ENCODE results near the gene ARPIN.

DNA sequence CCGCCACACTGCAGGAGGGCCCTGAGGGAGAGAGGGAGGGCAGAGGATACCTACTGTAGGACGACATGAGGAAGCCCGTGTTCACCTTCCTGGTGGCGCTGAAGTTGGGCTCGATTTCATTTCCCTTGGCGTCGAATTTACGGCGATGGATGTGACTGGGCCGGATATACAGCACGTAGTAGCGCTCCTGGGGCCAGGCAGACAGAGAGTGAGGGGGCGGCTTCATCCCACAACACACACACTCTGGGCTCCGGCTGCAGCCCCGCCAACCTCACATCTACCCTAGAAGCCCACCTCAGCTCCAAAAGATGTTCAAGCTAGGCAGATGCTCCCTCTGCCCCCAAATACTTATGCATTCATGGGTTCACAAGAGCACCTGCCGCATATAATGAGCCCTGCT, 4.5 kb downstream of the ARPIN start:
- TF ChIP-seq ZNF274 (IDR thresholded peaks at IDR 0.05; ENCODE audit: low read depth, low read length) (no peak), CTCF (IDR thresholded peaks at IDR 0.05 in 2 of 3, conservative IDR thresholded peaks at IDR 0.05 in 1 of 3; ENCODE audit: borderline replicate concordance in 1 of 3, insufficient read depth in 1 of 3, low read depth in 2 of 3, low read length in 2 of 3) (no peak), EZH2 (IDR thresholded peaks at IDR 0.05) (no peak), SP1 (IDR thresholded peaks at IDR 0.05; ENCODE audit: low read depth) (no peak), EZH2phosphoT487 (IDR thresholded peaks at IDR 0.05; ENCODE audit: borderline replicate concordance) (no peak), ZFX (IDR thresholded peaks at IDR 0.05) (no peak), POLR2AphosphoS5 (IDR thresholded peaks at IDR 0.05; ENCODE audit: low read depth, low read length) (no peak), CEBPB (IDR thresholded peaks at IDR 0.05; ENCODE audit: low read depth) (no peak)
- TF ChIP-seq, protein P1, sequence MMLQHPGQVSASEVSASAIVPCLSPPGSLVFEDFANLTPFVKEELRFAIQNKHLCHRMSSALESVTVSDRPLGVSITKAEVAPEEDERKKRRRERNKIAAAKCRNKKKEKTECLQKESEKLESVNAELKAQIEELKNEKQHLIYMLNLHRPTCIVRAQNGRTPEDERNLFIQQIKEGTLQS (IDR thresholded peaks at IDR 0.05), result no peak
